Tibial nerve (tissue), 3 donors: Measurements from ENCODE around the gene PALM.

ENCODE experiments used
- POLR2A ChIP-seq, 2 donors: fragments of 450-650 bp; IDR thresholded peaks; one replicate each; pipeline ENCODE4 v1.6.1; 2017; ENCODE audit warnings: antibody characterized with exemption in 2 of 2, mild to moderate bottlenecking in 2 of 2, moderate library complexity in 2 of 2
- TF ChIP-seq, protein P1 (sequence below), 5 experiments: fragments of 200-600 bp in 3 of 5; fragments of 450-650 bp in 2 of 5; sonication (generic) in 3 of 5; IDR thresholded peaks; one replicate each; pipeline ENCODE4 v1.5.1; 2016 to 2019; ENCODE audit warnings: antibody characterized with exemption in 5 of 5, mild to moderate bottlenecking in 3 of 5, moderate library complexity in 2 of 5

DNA sequence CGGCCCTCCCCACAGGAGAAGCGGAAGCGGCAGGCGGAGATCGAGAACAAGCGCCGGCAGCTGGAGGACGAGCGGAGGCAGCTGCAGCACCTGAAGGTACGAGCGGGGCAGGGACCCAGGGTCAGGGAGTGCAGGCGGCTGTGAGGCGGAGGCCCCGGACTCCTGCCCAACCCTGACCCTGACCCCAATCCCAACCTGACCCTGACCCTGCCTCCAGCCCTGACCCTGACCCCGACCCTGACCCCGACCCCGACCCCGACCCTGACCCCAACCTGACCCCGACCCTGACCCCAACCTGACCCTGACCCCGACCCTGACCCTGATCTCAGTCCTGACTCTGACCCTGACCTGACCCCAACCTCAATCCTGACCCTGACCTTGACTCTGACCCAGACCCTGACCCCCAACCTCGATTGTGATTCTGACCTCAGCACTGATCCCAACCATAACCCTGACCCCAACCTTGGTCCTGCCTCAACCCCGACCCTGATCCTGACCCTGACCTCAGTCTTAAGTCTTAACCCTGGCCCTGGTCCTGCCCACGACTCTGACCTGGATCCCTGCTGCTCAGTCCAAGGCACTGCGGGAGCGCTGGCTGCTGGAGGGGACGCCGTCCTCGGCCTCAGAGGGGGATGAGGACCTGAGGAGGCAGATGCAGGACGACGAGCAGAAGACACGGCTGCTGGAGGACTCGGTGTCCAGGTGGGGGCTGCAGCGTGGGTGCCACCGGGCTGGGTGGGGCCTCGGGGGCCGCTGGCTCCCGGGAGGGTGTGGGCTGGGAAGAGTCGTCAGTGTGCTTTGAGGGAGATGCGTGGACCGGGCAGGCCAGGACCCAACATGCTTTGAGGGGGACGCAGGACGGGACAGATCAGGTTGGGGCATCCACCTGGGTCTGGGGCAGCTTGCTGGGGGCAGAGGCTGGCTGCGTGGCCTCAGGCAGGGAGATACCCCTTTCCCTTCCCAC, 18.5 kb downstream of the PALM start:
- TF ChIP-seq, protein P1, sequence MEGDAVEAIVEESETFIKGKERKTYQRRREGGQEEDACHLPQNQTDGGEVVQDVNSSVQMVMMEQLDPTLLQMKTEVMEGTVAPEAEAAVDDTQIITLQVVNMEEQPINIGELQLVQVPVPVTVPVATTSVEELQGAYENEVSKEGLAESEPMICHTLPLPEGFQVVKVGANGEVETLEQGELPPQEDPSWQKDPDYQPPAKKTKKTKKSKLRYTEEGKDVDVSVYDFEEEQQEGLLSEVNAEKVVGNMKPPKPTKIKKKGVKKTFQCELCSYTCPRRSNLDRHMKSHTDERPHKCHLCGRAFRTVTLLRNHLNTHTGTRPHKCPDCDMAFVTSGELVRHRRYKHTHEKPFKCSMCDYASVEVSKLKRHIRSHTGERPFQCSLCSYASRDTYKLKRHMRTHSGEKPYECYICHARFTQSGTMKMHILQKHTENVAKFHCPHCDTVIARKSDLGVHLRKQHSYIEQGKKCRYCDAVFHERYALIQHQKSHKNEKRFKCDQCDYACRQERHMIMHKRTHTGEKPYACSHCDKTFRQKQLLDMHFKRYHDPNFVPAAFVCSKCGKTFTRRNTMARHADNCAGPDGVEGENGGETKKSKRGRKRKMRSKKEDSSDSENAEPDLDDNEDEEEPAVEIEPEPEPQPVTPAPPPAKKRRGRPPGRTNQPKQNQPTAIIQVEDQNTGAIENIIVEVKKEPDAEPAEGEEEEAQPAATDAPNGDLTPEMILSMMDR (IDR thresholded peaks at IDR 0.05) = no peak
- no peak for TF ChIP-seq POLR2A (IDR thresholded peaks at IDR 0.05)
